BLaER1 (cell line): ENCODE measurements around the gene NSUN7.
A peak's percentile ranks its signal among the peaks of the same experiment; 100 is the strongest.

ENCODE experiments used
- H3K27ac ChIP-seq: shearing (Covaris generic); formaldehyde crosslinking; 2 replicates; pipeline ENCODE4 v1.8.1; 2022
- H3K27me3 ChIP-seq: shearing (Covaris generic); formaldehyde crosslinking; 2 replicates; pipeline ENCODE4 v1.8.1; 2022
- H3K36me3 ChIP-seq: shearing (Covaris generic); formaldehyde crosslinking; 2 replicates; pipeline ENCODE4 v1.8.1; 2022
- H3K4me1 ChIP-seq: shearing (Covaris generic); formaldehyde crosslinking; 2 replicates; pipeline ENCODE4 v1.8.1; 2022
- H3K4me2 ChIP-seq: shearing (Covaris generic); formaldehyde crosslinking; 2 replicates; pipeline ENCODE4 v1.8.1; 2022
- H3K4me3 ChIP-seq: shearing (Covaris generic); formaldehyde crosslinking; 2 replicates; pipeline ENCODE4 v1.8.1; 2022
- H3K9ac ChIP-seq: shearing (Covaris generic); formaldehyde crosslinking; 2 replicates; pipeline ENCODE4 v1.8.1; 2022
- H3K9me3 ChIP-seq: shearing (Covaris generic); formaldehyde crosslinking; 2 replicates; pipeline ENCODE4 v1.8.1; 2022
- H4K20me1 ChIP-seq: shearing (Covaris generic); formaldehyde crosslinking; 2 replicates; pipeline ENCODE4 v1.8.1; 2022
- Cebpa-rat ChIP-seq: shearing (Covaris generic); IDR thresholded peaks from 2 replicates; pipeline ENCODE4 v1.8.1; 2022

NSUN7 gene

GRCh38 chr4:40720351-40720750 lies 29.4 kb upstream of the NSUN7 start:
- H3K9me3 ChIP-seq = no peaks in the 10 kb centered on the region
- H3K27ac ChIP-seq = no peak overlapping the region
- no peak for TF ChIP-seq Cebpa-rat
- no peak overlapping the region for H3K4me2 ChIP-seq
- H3K27me3 ChIP-seq = no peaks in the 10 kb centered on the region
- H3K4me3 ChIP-seq = no peak overlapping the region
- peaks cover 13% of the 10 kb centered on the region for H3K4me1 ChIP-seq
- no peaks in the 10 kb centered on the region for H4K20me1 ChIP-seq
- H3K9ac ChIP-seq = no peak overlapping the region
- no peaks in the 10 kb centered on the region for H3K36me3 ChIP-seq

- no peak overlapping the region for H3K27ac ChIP-seq
Observed at GRCh38 chr4:40720916-40721315, 28.8 kb upstream of the NSUN7 start.

GRCh38 chr4:40721730-40722171 lies 28.0 kb upstream of the NSUN7 start:
- Histone ChIP-seq H3K4me3 (no peak overlapping the region), H3K4me2 (no peak overlapping the region), H4K20me1 (no peaks in the 10 kb centered on the region), H3K4me1 (peaks cover 13% of the 10 kb centered on the region), H3K9me3 (no peaks in the 10 kb centered on the region), H3K27me3 (no peaks in the 10 kb centered on the region), H3K27ac (no peak overlapping the region), H3K9ac (no peak overlapping the region), H3K36me3 (no peaks in the 10 kb centered on the region)
- no peak for TF ChIP-seq Cebpa-rat

More at GRCh38 chr4:40720916-40721315, 28.8 kb upstream of the NSUN7 start:
- no peaks in the 10 kb centered on the region for H3K9me3 ChIP-seq
- H3K4me1 ChIP-seq = peaks cover 13% of the 10 kb centered on the region
- no peak overlapping the region for H3K4me3 ChIP-seq
- no peak overlapping the region for H3K9ac ChIP-seq
- no peak overlapping the region for H3K4me2 ChIP-seq
- H4K20me1 ChIP-seq = no peaks in the 10 kb centered on the region
- no peak for TF ChIP-seq Cebpa-rat
- no peaks in the 10 kb centered on the region for H3K36me3 ChIP-seq
- H3K27me3 ChIP-seq = no peaks in the 10 kb centered on the region

GRCh38 chr4:40722576-40723161 lies 27.1 kb upstream of the NSUN7 start:
- Histone ChIP-seq H3K9me3 (no peaks in the 10 kb centered on the region), H3K27ac (no peak overlapping the region), H3K9ac (no peak overlapping the region), H3K36me3 (no peaks in the 10 kb centered on the region), H3K4me1 (peaks cover 13% of the 10 kb centered on the region), H3K4me3 (no peak overlapping the region), H3K27me3 (no peaks in the 10 kb centered on the region), H4K20me1 (no peaks in the 10 kb centered on the region), H3K4me2 (peak overlapping the region; percentile 42; the same call in 1 of the 2 replicates)
- TF ChIP-seq Cebpa-rat = no peak

- no peaks in the 10 kb centered on the region for H4K20me1 ChIP-seq
- H3K27me3 ChIP-seq = no peaks in the 10 kb centered on the region
- H3K27ac ChIP-seq = no peak overlapping the region
- no peak overlapping the region for H3K4me2 ChIP-seq
- no peak overlapping the region for H3K9ac ChIP-seq
- TF ChIP-seq Cebpa-rat = no peak
- H3K36me3 ChIP-seq = no peaks in the 10 kb centered on the region
- peaks cover 13% of the 10 kb centered on the region for H3K4me1 ChIP-seq
- no peaks in the 10 kb centered on the region for H3K9me3 ChIP-seq
- H3K4me3 ChIP-seq = no peak overlapping the region
Observed at GRCh38 chr4:40723728-40724127, 26.0 kb upstream of the NSUN7 start.

- Histone ChIP-seq H3K9ac (no peak overlapping the region), H3K27ac (no peak overlapping the region)
Observed at GRCh38 chr4:40728333-40728732, 21.4 kb upstream of the NSUN7 start.

GRCh38 chr4:40729555-40729954 lies 20.2 kb upstream of the NSUN7 start:
- Histone ChIP-seq H3K4me2 (no peak overlapping the region), H3K9ac (no peak overlapping the region)
- TF ChIP-seq Cebpa-rat = no peak

More at GRCh38 chr4:40728333-40728732, 21.4 kb upstream of the NSUN7 start:
- Histone ChIP-seq H3K27me3 (no peaks in the 10 kb centered on the region), H3K9me3 (no peaks in the 10 kb centered on the region), H3K4me2 (no peak overlapping the region), H3K4me3 (no peak overlapping the region), H3K36me3 (no peaks in the 10 kb centered on the region), H3K4me1 (peaks cover 2% of the 10 kb centered on the region), H4K20me1 (no peaks in the 10 kb centered on the region)
- TF ChIP-seq Cebpa-rat = no peak

GRCh38 chr4:40730091-40730679 lies 19.6 kb upstream of the NSUN7 start:
- Histone ChIP-seq H3K4me2 (no peak overlapping the region), H3K27ac (no peak overlapping the region), H4K20me1 (no peaks in the 10 kb centered on the region), H3K4me1 (peaks cover 5% of the 10 kb centered on the region), H3K36me3 (no peaks in the 10 kb centered on the region), H3K27me3 (no peaks in the 10 kb centered on the region), H3K9ac (no peak overlapping the region), H3K4me3 (no peak overlapping the region), H3K9me3 (no peaks in the 10 kb centered on the region)
- TF ChIP-seq Cebpa-rat = no peak

More at GRCh38 chr4:40729555-40729954, 20.2 kb upstream of the NSUN7 start:
- no peaks in the 10 kb centered on the region for H3K9me3 ChIP-seq
- no peak overlapping the region for H3K4me3 ChIP-seq
- H4K20me1 ChIP-seq = no peaks in the 10 kb centered on the region
- H3K27ac ChIP-seq = no peak overlapping the region
- H3K27me3 ChIP-seq = no peaks in the 10 kb centered on the region
- peaks cover 5% of the 10 kb centered on the region for H3K4me1 ChIP-seq
- no peaks in the 10 kb centered on the region for H3K36me3 ChIP-seq

GRCh38 chr4:40731361-40731760 lies 18.4 kb upstream of the NSUN7 start:
- Histone ChIP-seq H3K36me3 (no peaks in the 10 kb centered on the region), H3K27ac (no peak overlapping the region), H3K4me1 (peaks cover 5% of the 10 kb centered on the region), H3K9ac (no peak overlapping the region), H3K27me3 (no peaks in the 10 kb centered on the region), H3K9me3 (no peaks in the 10 kb centered on the region), H4K20me1 (no peaks in the 10 kb centered on the region), H3K4me3 (no peak overlapping the region), H3K4me2 (no peak overlapping the region)
- no peak for TF ChIP-seq Cebpa-rat

GRCh38 chr4:40731792-40732245 lies 17.9 kb upstream of the NSUN7 start:
- Histone ChIP-seq H3K27ac (no peak overlapping the region), H3K4me3 (no peak overlapping the region), H3K4me2 (no peak overlapping the region), H4K20me1 (no peaks in the 10 kb centered on the region), H3K9me3 (no peaks in the 10 kb centered on the region), H3K9ac (no peak overlapping the region), H3K27me3 (no peaks in the 10 kb centered on the region), H3K4me1 (peaks cover 5% of the 10 kb centered on the region), H3K36me3 (no peaks in the 10 kb centered on the region)
- TF ChIP-seq Cebpa-rat = no peak
